ENCODE measurements around the gene CGNL1.
A peak's percentile ranks its signal among the peaks of the same experiment; 100 is the strongest.

The CGNL1 gene

DNA sequence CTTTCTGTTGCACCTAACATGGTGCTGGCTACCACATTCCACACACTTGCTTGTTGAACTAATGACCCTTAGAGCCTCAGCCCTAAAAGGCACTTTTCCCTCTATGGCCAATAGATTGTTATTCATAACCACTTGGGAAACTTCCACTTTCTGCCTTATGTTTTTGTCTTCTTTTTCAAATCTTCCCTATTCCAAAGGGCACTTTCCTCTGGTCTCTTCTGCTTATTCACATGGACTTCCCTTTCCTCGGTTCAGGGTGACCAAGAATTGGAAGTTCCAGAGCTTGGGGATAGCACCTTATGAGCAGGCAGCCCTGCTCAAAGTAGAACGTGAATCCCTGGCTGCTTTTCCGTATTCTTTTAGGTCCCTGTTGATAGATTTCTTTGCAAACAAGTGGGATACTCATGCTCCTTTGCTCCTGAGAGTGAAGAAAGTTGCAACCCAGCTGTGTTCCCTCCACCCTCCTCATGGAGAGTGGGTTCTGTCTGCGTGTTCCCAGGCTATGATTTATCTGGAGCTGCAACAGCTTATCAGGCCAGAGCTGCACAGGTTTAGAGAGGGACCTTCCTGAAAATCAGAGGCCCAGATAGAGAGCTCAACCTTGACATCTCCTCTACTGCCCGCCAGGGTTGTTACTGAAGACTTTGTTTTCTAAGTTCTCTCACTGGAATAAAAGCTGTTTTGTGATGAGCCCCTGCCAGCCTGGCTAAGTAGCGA lies 156.6 kb downstream of the CGNL1 start:
- DNase-seq, result no peak

DNA sequence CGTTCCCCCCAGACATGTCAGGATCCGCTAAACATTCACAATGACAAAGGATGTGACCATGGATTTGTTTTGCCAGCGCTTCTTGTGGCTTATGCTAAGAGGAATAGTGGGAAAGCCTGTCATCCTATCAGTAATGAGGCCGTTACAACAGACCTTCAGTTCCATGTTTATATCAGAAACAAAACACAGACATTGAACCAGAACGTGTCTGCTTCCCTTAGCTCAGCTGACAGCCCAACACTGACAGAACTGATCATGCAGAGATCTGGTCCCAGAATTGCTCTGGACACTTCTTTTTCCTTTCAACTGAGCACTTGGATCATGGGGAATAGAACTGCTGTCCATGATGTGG lies 157.1 kb downstream of the CGNL1 start:
- DNase-seq, result no peak

DNA sequence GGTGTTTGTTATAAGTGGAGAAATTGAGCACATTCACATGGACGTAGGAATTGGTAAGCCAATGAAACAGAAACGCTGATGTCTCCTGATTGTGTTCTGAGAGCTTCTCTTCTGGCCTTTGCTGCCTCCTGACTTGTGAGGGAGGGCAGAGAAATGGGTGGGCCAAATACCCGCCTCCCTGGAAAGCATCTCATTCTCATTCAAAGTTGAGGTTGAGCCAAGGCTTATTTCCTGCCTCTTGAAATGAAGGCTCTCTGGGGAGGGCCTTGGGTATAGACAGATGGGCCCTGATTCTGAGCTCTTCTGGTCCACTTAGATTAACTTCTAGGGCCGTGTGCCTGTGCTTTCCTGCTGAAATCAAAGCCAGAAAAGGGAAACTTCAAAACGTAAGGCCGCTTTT lies 158.0 kb downstream of the CGNL1 start:
- DNase-seq, result no peak

DNA sequence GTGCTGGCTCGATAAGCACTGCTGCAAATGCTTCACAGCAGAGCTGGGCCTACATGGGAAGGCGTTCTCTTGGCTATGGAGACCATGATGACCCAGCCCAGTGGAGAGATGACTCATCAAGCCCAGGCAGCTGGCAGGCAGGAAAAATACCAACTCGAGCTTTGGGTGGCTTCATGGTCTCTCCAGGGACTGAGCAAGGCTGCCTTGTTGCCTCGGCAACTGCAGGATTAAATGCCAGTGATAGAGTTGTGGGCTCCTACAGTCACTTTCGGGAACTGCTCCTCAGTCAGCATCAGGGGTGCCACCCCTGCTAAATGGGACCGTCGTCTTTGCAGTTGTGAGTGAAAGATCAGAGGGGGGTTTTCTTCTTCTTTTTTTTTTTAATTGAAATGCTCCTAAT lies 160.8 kb downstream of the CGNL1 start:
- no peak for DNase-seq

- no peak for DNase-seq
Measured at GRCh38 chr15:57537488-57538264, 161.4 kb downstream of the CGNL1 start.

GRCh38 chr15:57538265-57538529 lies 161.9 kb downstream of the CGNL1 start:
- no peak for DNase-seq

DNA sequence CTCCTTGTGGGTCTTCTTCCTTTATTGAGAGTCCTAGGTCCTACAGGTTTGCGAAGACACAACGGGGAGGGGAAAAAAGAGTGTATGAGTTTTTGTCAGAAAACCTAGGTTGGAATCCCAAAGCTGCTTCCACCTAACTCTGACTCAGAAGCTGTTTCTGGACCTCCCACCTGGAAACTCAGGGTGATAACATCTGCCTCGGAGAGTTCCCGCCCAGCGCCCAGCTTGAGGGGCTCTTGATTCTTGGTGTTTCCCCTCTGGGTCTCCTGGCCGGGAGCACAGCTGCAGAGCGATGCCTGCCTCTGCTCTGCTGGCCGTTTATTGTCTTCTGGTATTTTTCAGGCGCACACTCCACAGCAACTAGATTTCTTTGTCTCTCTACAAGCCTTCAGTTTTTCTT lies 162.5 kb downstream of the CGNL1 start:
- no peak for DNase-seq

DNA sequence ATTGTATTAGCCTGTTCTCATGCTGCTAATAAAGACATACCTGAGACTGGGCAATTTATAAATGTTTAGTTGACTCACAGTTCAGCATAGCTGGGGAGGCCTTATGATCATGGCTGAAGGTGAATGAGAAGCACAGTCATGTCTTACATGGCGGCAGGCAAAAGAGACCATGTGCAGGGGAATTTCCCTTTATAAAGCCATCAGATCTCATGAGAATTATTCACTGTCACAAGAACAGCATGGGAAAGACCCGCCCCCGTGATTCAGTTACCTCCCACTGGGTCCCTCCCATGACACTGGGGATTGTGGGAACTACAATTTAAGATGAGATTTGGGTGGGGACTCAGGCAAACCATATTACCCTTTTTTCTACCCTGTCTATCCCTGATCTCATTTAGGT lies 163.9 kb downstream of the CGNL1 start:
- DNase-seq, result peak in 1 of 2 experiments; percentile 17

DNA sequence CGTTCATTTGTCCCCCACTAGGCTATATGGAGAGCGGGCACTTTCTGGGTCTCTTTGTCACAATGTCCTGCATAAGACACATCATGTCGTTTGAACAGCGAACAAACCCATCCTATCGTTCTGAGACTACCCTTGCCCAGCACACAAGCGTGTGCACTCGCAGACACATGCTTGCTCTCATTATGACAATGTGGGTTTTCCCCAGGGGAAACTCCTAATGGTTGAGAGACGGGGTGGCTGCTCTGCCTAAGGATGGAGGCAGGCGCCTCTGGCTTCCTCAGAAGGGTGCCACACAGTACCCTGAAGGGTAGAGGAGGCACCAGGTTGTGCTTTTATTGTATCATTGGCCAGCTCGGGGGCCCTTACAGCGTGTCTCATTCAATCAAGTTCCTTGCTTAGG lies 164.4 kb downstream of the CGNL1 start:
- peak; percentile 18 to 26 for DNase-seq

GRCh38 chr15:57541271-57541670 lies 165.0 kb downstream of the CGNL1 start:
- no peak for DNase-seq

DNA sequence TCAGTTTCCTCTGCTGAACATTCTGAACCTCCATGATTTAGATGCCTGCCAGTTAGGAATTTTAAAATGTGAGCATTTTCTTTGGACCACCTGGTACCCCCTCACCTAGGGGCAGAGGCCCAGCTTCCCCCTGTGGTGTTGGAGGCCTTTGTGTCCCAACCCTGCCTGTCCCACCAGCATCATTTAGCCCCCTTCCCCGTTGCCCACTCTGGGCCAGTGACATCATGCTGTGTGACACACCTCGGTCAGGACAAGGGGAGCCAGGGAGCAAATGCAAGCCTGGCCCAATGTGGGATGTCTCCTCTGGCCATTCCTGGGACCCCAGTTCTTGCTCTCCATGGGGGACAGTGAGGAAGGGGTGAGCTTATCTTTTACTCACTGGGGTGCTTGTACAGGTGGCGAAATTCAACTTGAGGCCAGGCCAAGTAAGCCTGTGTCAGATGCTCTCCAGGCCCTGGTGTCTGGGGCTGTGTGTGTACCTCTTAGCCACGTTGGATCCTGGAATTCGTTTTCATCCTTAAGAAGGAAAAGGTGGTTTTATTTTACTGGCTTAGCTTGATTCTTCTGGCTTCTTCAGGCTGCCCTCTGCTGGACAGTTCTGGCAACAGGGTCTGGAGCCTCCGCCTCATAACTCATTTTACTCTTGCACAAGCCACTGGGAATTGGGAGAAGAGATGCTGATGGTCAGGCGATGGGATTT lies 165.7 kb downstream of the CGNL1 start:
- DNase-seq, result peak; percentile 53 to 64

- no peak for DNase-seq
Measured at GRCh38 chr15:57542505-57542817, 166.2 kb downstream of the CGNL1 start.

GRCh38 chr15:57544848-57545480 lies 168.7 kb downstream of the CGNL1 start:
- DNase-seq, result no peak

DNA sequence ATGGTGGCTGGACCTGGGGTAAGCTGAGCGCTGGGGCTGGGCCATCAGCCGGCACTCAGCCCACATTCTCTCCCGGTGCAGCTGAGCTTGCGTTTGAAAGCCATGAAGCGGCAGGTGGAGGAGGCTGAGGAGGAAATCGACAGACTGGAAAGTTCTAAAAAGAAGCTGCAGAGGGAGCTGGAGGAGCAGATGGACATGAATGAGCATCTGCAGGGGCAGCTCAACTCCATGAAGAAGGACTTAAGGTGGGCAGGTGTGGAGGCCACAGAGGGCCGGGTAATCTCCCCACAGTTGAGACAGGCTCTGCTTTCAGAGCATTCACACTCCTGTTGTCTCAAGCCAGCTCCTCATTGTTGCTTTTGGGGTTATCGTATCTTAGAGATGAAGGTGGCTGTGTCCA lies 169.7 kb downstream of the CGNL1 start:
- no peak for DNase-seq

- DNase-seq, result no peak
Measured at GRCh38 chr15:57547243-57547755, 171.0 kb downstream of the CGNL1 start.

- no peak for DNase-seq
Measured at GRCh38 chr15:57548351-57548750, 172.0 kb downstream of the CGNL1 start.

DNA sequence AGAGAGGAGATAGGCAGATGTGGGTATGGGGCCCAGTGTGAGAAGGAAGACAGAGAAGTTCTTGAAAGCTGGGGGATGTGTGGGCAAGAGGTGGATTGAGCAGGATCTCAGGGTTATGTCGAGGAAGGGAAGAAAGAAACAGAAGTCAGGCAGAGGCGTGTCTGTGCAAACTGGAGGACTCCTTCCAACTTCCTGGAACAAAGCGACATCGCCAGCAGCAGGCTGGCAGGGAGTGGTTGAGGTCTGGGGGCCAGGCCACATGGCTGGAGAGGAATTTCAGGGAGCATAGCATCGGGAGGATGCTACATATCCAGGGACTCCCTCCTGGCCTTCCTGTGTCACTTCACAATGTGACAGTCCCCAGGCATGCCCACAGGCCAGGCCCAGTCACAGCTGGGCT lies 172.5 kb downstream of the CGNL1 start:
- no peak for DNase-seq

GRCh38 chr15:57549935-57550334 lies 173.6 kb downstream of the CGNL1 start:
- no peak for DNase-seq

DNA sequence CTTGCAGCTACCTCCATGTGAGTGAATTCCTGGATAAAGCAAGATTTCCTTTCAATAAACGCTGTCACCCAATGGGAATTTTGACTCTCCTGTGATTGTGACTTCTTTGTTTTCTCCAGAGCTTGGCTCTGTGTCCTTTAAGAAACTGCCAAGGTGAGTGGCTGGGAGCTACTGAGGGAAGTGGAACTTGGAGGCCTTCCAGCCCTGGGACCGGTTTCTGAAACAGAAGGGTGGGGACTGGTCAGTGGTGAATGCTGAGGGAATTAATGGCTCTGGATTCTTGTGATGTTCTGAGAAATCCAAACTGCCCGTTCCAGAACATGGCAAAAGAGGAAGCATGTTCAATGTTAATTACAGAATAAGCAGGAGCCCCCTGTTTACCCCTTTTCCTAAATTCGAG lies 174.3 kb downstream of the CGNL1 start:
- no peak for DNase-seq

- no peak for DNase-seq
Measured at GRCh38 chr15:57551715-57552677, 175.7 kb downstream of the CGNL1 start.

GRCh38 chr15:57552678-57553334 lies 176.5 kb downstream of the CGNL1 start:
- no peak for DNase-seq

DNA sequence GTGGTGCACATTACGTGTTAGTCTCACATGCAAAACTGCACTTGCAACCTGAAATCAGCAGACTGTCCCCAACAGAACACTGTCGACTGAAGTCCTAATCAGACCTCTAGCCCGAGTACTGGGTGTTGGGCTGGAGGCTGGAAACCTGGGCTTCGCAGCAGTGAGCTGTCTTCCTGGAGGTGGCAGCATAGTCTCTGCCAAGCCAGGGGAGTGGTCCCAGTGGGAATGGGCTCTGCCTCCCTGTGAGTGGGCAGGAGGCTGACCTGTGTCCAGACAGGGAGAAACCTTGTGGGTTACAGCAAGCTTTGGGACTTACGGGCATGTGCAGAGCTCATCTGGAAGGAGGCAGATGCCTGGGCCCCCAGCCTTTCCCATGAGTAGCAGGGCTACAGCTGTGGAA lies 177.2 kb downstream of the CGNL1 start:
- no peak for DNase-seq
